ENCODE measurements around the gene SOBP.
A peak's percentile ranks its signal among the peaks of the same experiment; 100 is the strongest.

SOBP gene

GRCh38 chr6:107629548-107630129 lies 139.7 kb downstream of the SOBP start:
- H3K36me3 Mint-ChIP-seq (ENCODE audit: low read depth), result no peaks in the 10 kb centered on the region
- H3K9me3 Mint-ChIP-seq, result no peaks in the 10 kb centered on the region
- no peak overlapping the region for H3K27ac Mint-ChIP-seq
- DNase-seq, result no peak
- no peak overlapping the region for H3K4me3 Mint-ChIP-seq
- no peaks in the 10 kb centered on the region for H3K4me1 Mint-ChIP-seq
- no peak for ATAC-seq
- peaks cover 29% of the 10 kb centered on the region for H3K27me3 Mint-ChIP-seq

- no peaks in the 10 kb centered on the region for H3K9me3 Mint-ChIP-seq
- H3K4me1 Mint-ChIP-seq, result no peaks in the 10 kb centered on the region
- H3K36me3 Mint-ChIP-seq (ENCODE audit: low read depth), result no peaks in the 10 kb centered on the region
- no peak overlapping the region for H3K4me3 Mint-ChIP-seq
- peaks cover 35% of the 10 kb centered on the region for H3K27me3 Mint-ChIP-seq
- DNase-seq, result no peak
- H3K27ac Mint-ChIP-seq, result no peak overlapping the region
- ATAC-seq, result no peak
Observed at GRCh38 chr6:107630348-107630977, 140.5 kb downstream of the SOBP start.

- Mint-ChIP-seq H3K27me3 (peaks cover 49% of the 10 kb centered on the region), H3K4me1 (peaks cover 2% of the 10 kb centered on the region), H3K4me3 (no peak overlapping the region), H3K36me3 (ENCODE audit: low read depth) (no peaks in the 10 kb centered on the region), H3K9me3 (no peaks in the 10 kb centered on the region), H3K27ac (no peak overlapping the region)
- DNase-seq, result no peak
- no peak for ATAC-seq
Observed at GRCh38 chr6:107632381-107633136, 142.6 kb downstream of the SOBP start.

GRCh38 chr6:107633680-107634323 lies 143.9 kb downstream of the SOBP start:
- Mint-ChIP-seq H3K27me3 (peaks cover 49% of the 10 kb centered on the region), H3K4me1 (peaks cover 3% of the 10 kb centered on the region), H3K27ac (no peak overlapping the region), H3K9me3 (no peaks in the 10 kb centered on the region), H3K36me3 (ENCODE audit: low read depth) (no peaks in the 10 kb centered on the region), H3K4me3 (peak overlapping the region; percentile 40)
- ATAC-seq (no peak), DNase-seq (no peak)

- Mint-ChIP-seq H3K4me1 (peaks cover 3% of the 10 kb centered on the region), H3K9me3 (no peaks in the 10 kb centered on the region), H3K27me3 (peaks cover 54% of the 10 kb centered on the region), H3K27ac (no peak overlapping the region), H3K36me3 (ENCODE audit: low read depth) (no peaks in the 10 kb centered on the region), H3K4me3 (peak overlapping the region; percentile 40)
- ATAC-seq (peak; percentile 63), DNase-seq (no peak)
Observed at GRCh38 chr6:107634324-107635056, 144.6 kb downstream of the SOBP start.

GRCh38 chr6:107635057-107635515 lies 145.2 kb downstream of the SOBP start:
- Mint-ChIP-seq H3K36me3 (ENCODE audit: low read depth) (no peaks in the 10 kb centered on the region), H3K4me3 (no peak overlapping the region), H3K27me3 (peaks cover 54% of the 10 kb centered on the region), H3K4me1 (peaks cover 3% of the 10 kb centered on the region), H3K9me3 (no peaks in the 10 kb centered on the region), H3K27ac (no peak overlapping the region)
- ATAC-seq (no peak), DNase-seq (no peak)

- ATAC-seq, result no peak
- H3K4me1 Mint-ChIP-seq, result peaks cover 3% of the 10 kb centered on the region
- H3K27me3 Mint-ChIP-seq, result peaks cover 49% of the 10 kb centered on the region
- DNase-seq, result no peak
- H3K27ac Mint-ChIP-seq, result no peak overlapping the region
- H3K4me3 Mint-ChIP-seq, result no peak overlapping the region
- no peaks in the 10 kb centered on the region for H3K36me3 Mint-ChIP-seq (ENCODE audit: low read depth)
- no peaks in the 10 kb centered on the region for H3K9me3 Mint-ChIP-seq
Observed at GRCh38 chr6:107636486-107636885, 146.6 kb downstream of the SOBP start.

GRCh38 chr6:107637316-107638315 lies 147.7 kb downstream of the SOBP start:
- no peak for ATAC-seq
- no peak overlapping the region for H3K27ac Mint-ChIP-seq

GRCh38 chr6:107638493-107638892 lies 148.6 kb downstream of the SOBP start:
- Mint-ChIP-seq H3K4me3 (no peak overlapping the region), H3K9me3 (no peaks in the 10 kb centered on the region), H3K27ac (no peak overlapping the region), H3K27me3 (peaks cover 34% of the 10 kb centered on the region), H3K4me1 (peaks cover 3% of the 10 kb centered on the region), H3K36me3 (ENCODE audit: low read depth) (no peaks in the 10 kb centered on the region)
- ATAC-seq, result no peak
- no peak for DNase-seq

More at GRCh38 chr6:107637316-107638315, 147.7 kb downstream of the SOBP start:
- Mint-ChIP-seq H3K4me1 (peaks cover 3% of the 10 kb centered on the region), H3K36me3 (ENCODE audit: low read depth) (no peaks in the 10 kb centered on the region), H3K4me3 (no peak overlapping the region), H3K9me3 (no peaks in the 10 kb centered on the region), H3K27me3 (peaks cover 43% of the 10 kb centered on the region)
- no peak for DNase-seq

- Mint-ChIP-seq H3K4me3 (no peak overlapping the region), H3K27ac (no peak overlapping the region), H3K36me3 (ENCODE audit: low read depth) (no peaks in the 10 kb centered on the region), H3K27me3 (peaks cover 25% of the 10 kb centered on the region), H3K9me3 (no peaks in the 10 kb centered on the region), H3K4me1 (peaks cover 3% of the 10 kb centered on the region)
- no peak for DNase-seq
- no peak for ATAC-seq
Observed at GRCh38 chr6:107639511-107639910, 149.6 kb downstream of the SOBP start.

GRCh38 chr6:107641071-107641470 lies 151.2 kb downstream of the SOBP start:
- Mint-ChIP-seq H3K4me1 (peaks cover 3% of the 10 kb centered on the region), H3K27ac (no peak overlapping the region), H3K27me3 (peaks cover 13% of the 10 kb centered on the region), H3K4me3 (no peak overlapping the region), H3K36me3 (ENCODE audit: low read depth) (no peaks in the 10 kb centered on the region), H3K9me3 (no peaks in the 10 kb centered on the region)
- DNase-seq (no peak), ATAC-seq (no peak)

GRCh38 chr6:107641500-107641941 lies 151.6 kb downstream of the SOBP start:
- peaks cover 9% of the 10 kb centered on the region for H3K27me3 Mint-ChIP-seq
- peaks cover 3% of the 10 kb centered on the region for H3K4me1 Mint-ChIP-seq
- H3K27ac Mint-ChIP-seq, result no peak overlapping the region
- H3K36me3 Mint-ChIP-seq (ENCODE audit: low read depth), result no peaks in the 10 kb centered on the region
- no peaks in the 10 kb centered on the region for H3K9me3 Mint-ChIP-seq
- DNase-seq, result no peak
- no peak for ATAC-seq
- no peak overlapping the region for H3K4me3 Mint-ChIP-seq

GRCh38 chr6:107642095-107642860 lies 152.4 kb downstream of the SOBP start:
- no peaks in the 10 kb centered on the region for H3K36me3 Mint-ChIP-seq (ENCODE audit: low read depth)
- no peaks in the 10 kb centered on the region for H3K9me3 Mint-ChIP-seq
- peaks cover 3% of the 10 kb centered on the region for H3K4me1 Mint-ChIP-seq
- no peak overlapping the region for H3K4me3 Mint-ChIP-seq
- no peak overlapping the region for H3K27ac Mint-ChIP-seq
- ATAC-seq, result no peak
- DNase-seq, result no peak
- peaks cover 6% of the 10 kb centered on the region for H3K27me3 Mint-ChIP-seq

Data from activated naive CD8-positive, alpha-beta T cell treated with anti-CD3 and anti-CD28 coated beads, Interleukin-2, amount 50 U/mL, for 24 hours (primary cell).